Epithelial cell of esophagus (primary cell): Measurements from ENCODE around the gene NCOA7.

Experiments used
- DNase-seq: peaks from one replicate; pipeline ENCODE4 v3.0.0; 2010; ENCODE audit warnings: low read depth
- H3K4me3 ChIP-seq: 2 replicates; pipeline ENCODE4 v1.5.1; 2011; ENCODE audit warnings: mild to moderate bottlenecking, low read length, control low read depth
- CTCF ChIP-seq: IDR thresholded peaks from 2 replicates; pipeline ENCODE4 v1.5.1; 2011; ENCODE audit warnings: low read depth, mild to moderate bottlenecking, low read length, control low read depth, inconsistent platforms; ENCODE audit not compliant: insufficient read depth; ENCODE audit errors: missing control alignments

NCOA7 gene

GRCh38 chr6:125918681-125919566, 128.2 kb downstream of the NCOA7 start:
- DNase-seq = peak; percentile 94
- peak overlapping the region; percentile 66 for H3K4me3 ChIP-seq
- TF ChIP-seq CTCF = no peak

GRCh38 chr6:125919618-125920017, 128.9 kb downstream of the NCOA7 start:
- H3K4me3 ChIP-seq = peak overlapping the region; percentile 66
- no peak for DNase-seq
- TF ChIP-seq CTCF = no peak

- TF ChIP-seq CTCF = no peak
- DNase-seq = no peak
- no peak overlapping the region for H3K4me3 ChIP-seq
Measured at GRCh38 chr6:125922322-125922860, 131.6 kb downstream of the NCOA7 start.

- no peak for DNase-seq
- no peak for TF ChIP-seq CTCF
- H3K4me3 ChIP-seq = no peak overlapping the region
Measured at GRCh38 chr6:125923366-125923877, 132.7 kb downstream of the NCOA7 start.

- peak; percentile 92 for DNase-seq
- TF ChIP-seq CTCF = no peak
- H3K4me3 ChIP-seq = no peak overlapping the region
Measured at GRCh38 chr6:125924169-125924568, 133.4 kb downstream of the NCOA7 start.

- TF ChIP-seq CTCF = no peak
- DNase-seq = no peak
- H3K4me3 ChIP-seq = no peak overlapping the region
Measured at GRCh38 chr6:125924697-125925358, 134.1 kb downstream of the NCOA7 start.
